Gastrocnemius medialis (tissue), 4 donors: Measurements from ENCODE around the gene SLAMF1.

Source experiments
- POLR2A ChIP-seq, 2 donors: fragments of 450-650 bp; IDR thresholded peaks; one replicate each; pipeline ENCODE4 v1.6.1; 2017; ENCODE audit warnings: antibody characterized with exemption in 2 of 2, mild to moderate bottlenecking in 2 of 2, moderate library complexity in 2 of 2
- TF ChIP-seq, protein P1 (sequence below), 5 experiments: fragments of 450-650 bp in 3 of 5; fragments of 200-600 bp in 2 of 5; sonication (generic) in 2 of 5; IDR thresholded peaks in 4 of 5; conservative IDR thresholded peaks in 1 of 5; 1 replicate in 4 of 5; 2 replicates in 1 of 5; pipeline ENCODE4 v1.5.1; 2016 to 2019; ENCODE audit warnings: antibody characterized with exemption in 5 of 5, mild to moderate bottlenecking in 3 of 5, moderate library complexity in 3 of 5

DNA sequence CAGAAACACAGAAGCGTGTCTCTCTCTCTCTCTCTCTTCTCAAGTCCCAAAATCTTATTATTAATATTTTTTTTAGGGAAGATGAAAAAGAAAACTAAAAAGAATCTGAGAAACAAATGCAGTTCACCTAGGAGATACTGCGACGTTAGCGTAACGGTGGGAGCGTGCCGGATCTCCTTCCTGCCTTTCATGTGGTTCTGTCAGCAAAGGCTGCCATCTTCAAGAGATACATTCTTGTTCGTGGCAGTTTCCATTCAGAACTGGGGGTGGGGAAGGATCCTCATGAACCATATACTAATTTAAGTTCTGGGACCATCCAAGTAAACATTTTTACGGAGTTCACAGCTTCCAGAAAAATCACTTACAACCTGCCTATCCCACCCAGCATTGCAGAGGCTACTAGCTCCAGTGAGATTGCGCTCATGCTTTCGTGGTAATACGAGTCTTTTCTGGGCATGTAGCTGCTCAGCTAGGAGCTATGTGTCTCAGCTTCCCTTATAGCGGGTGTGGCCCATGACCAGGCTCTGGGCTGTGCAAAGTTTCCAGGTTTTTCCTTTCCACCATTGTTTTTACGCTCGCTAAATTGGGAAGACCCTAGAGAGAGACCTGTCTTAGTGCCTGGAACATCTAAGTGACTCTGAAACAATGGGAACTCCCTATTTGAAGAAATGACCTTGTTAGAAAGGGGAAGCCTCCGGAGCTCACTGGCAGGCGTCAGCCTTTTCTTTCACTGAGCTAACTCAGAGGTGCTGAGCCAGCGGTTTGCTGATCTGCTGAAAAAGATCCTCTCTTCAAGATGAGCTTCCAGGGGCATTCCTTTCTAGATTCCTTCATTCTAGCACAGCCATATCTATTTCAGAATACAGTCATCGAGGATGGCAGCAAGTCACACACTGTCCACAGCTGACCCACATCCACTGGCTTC lies 17.3 kb downstream of the SLAMF1 start:
- TF ChIP-seq, protein P1, sequence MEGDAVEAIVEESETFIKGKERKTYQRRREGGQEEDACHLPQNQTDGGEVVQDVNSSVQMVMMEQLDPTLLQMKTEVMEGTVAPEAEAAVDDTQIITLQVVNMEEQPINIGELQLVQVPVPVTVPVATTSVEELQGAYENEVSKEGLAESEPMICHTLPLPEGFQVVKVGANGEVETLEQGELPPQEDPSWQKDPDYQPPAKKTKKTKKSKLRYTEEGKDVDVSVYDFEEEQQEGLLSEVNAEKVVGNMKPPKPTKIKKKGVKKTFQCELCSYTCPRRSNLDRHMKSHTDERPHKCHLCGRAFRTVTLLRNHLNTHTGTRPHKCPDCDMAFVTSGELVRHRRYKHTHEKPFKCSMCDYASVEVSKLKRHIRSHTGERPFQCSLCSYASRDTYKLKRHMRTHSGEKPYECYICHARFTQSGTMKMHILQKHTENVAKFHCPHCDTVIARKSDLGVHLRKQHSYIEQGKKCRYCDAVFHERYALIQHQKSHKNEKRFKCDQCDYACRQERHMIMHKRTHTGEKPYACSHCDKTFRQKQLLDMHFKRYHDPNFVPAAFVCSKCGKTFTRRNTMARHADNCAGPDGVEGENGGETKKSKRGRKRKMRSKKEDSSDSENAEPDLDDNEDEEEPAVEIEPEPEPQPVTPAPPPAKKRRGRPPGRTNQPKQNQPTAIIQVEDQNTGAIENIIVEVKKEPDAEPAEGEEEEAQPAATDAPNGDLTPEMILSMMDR (IDR thresholded peaks at IDR 0.05 in 4 of 5, conservative IDR thresholded peaks at IDR 0.05 in 1 of 5) = no peak
- no peak for TF ChIP-seq POLR2A (IDR thresholded peaks at IDR 0.05)
